Stimulated activated CD4-positive, alpha-beta T cell treated with anti-CD3 and anti-CD28 coated beads, Interleukin-4, amount 100 ng/mL, for 48 hours (primary cell): ENCODE results near the gene EXOC4.
"Not testable (repeated sequence)": the region's sequence is repeated elsewhere in the genome, so short reads cannot be mapped to it uniquely, and the experiment has no call there.

ENCODE experiments used
- DNase-seq, 2 donors: peaks; one replicate each; pipeline ENCODE4 v3.0.0-alpha.2; 2020; ENCODE audit warnings: low read depth in 2 of 2

The EXOC4 gene

DNA sequence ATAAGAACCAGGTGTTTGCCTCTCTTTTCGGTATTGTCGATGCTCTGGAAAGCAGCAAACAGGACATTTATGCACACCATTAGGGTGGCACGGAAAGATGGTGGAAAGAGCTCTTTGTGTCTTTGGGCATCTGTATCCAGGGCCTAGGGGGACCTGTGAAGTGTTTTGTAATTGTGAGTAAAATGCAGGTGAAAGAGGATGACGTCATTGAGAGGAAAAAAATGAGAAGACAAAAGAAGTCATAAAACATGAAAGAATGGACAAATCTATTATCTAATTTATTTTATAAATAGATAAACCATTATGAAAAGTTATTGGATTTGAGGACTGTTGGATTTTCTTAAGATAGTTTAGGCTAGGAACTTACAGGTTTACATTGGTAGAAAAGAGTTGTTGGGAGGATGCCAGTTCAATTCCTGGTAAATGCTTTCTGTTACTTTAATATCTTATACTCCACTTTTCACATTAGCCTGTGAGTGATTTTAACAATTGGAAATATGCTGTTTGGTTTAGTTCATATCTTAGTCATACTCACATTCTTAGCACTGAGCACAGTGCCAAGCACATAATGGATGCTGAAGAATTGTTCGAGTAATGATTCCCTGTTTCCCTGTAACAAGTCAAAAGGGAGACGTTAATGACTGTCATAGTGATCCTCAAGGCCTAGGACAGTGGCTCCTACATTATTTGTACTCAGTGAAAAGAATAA lies 62.6 kb downstream of the EXOC4 start:
- DNase-seq = no peak

DNA sequence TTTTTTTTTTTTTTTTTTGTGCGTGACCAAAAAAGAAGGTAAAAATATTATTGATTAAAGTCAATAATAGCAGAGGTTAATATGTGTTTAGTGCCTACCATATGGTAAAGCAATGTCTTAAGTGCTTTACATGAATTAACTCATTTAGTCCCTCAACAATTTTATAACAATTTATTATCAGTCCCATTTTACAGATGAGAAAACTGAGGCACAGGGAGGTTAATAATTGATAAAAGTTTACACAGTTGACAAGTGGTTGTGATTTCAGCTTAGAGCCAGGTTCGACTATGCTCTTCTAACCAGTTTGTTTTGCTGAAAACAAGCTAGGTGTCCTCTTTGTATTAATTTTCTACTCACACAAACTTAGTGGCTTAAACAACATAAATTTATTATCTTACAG lies 67.0 kb downstream of the EXOC4 start:
- DNase-seq = no peak

DNA sequence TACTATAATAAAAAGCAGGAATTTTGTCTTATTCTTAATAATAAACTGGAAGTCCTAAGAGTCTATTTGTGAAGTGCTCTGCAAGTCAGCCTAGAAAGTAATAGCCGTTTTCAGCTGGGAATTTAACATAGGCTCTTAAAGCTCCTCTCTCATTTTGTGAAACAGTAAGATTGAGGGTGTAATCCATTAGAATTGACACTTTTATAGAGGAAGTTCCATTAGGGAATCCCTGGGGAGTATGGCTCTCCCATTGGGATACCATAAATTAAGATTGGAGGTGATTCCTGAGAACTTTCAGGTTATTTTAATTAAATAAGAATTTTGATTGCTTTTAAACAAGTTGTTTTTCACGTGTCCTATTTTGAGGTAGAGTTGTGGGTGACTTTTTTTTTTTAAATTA lies 68.0 kb downstream of the EXOC4 start:
- DNase-seq = no peak

DNA sequence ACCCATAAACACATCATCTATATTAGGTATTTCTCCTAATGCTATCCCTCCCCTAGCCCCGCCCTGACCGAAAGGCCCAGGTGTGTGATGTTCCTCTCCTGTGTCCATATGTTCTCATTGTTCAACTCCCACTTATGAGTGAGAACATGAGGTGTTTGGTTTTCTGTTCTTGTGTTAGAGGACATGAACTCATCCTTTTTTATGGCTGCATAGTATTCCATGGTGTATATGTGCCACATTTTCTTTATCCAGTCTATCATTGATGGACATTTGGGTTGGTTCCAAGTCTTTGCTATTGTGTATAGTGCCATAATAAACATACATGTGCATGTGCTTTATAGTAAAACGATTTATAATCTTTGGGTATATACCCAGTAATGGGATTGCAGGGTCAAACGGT lies 68.5 kb downstream of the EXOC4 start:
- not testable (repeated sequence) for DNase-seq

DNA sequence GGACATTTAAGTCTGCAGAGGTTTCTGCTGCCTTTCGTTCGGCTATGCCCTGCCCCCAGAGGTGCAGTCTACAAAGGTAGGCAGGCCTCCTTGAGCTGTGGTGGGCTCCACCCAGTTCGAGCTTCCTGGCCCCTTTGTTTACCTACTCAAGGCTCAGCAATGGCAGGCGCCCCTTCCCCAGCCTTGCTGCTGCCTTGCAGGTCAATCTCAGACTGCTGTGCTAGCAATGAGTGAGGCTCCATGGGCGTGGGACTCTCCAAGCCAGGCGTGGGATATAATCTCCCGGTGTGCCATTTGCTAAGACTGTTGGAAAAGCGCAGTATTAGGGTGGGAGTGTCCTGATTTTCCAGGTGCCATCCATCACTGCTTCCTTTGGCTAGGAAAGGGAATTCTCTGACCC lies 73.9 kb downstream of the EXOC4 start:
- not testable (repeated sequence) for DNase-seq

DNA sequence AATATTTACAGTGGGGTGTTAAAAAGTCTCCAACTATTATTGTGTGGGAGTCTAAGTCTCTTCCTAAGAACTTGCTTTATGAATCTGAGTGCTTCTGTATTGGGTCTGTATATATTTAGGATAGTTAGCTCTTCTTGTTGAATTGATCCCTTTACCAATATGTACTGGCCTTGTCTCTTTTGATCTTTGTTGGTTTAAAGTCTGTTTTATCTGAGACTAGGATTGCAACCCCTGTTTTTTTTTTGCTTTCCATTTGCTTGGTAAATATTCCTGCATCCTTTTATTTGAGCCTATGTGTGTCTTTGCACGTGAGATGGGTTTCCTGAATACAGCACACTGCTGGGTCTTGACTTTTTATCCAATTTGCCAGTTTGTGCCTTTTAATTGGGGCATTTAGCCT lies 75.1 kb downstream of the EXOC4 start:
- DNase-seq = not testable (repeated sequence)

DNA sequence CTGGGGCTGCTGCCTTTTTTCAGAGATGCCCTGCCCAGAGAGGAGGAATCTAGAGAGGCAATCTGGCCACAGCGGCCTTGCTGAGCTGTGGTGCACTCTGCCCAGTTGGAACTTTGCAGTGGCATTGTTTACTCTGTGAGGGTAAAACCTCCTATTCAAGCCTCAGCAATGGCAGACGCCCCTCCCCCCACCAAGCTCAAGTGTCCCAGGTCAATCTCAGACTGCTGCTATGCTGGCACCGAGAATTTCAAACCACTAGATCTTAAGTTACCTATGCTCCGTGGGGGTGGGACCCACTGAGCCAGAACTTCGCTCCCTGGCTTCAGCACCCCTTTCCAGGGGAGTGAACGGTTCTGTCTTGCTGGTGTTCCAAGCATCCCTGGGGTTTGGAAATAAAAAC lies 77.2 kb downstream of the EXOC4 start:
- DNase-seq = no peak

DNA sequence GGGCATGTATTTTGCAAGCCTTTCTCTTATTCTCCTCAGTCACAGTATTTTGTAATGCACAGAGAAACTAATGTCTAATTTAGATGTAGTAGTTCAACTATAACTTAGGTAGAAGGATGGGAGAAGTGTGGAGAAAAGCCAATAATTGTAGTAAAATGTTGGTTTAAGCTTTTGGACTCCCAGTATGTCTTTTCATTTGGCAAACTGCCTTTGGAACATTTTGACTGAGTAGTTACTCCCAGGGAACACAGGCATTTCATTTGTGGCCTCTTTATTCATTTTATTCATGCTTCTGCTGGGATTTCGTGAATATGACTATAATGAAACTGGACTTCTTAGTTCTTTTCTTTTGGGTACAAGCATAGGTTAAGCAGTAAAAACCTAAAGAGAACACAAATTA lies 79.0 kb downstream of the EXOC4 start:
- no peak for DNase-seq

DNA sequence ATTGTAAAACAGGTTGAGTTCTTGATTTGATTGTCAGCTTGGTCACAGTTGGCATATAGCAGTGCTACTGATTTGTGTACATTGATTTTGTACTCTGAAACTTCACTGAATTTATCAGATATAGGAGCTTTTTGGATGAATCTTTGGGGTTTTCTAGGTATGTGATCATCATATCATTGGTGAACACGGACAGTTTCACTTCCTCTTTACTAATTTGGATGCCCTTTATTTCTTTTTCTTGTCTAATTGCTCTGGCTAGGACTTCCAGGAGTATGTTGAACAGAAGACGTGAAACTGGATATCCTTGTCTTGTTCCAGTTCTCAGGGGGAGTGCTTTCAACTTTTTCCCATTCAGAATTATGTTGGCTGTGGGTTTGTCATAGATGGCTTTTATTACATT lies 86.9 kb downstream of the EXOC4 start:
- no peak for DNase-seq

DNA sequence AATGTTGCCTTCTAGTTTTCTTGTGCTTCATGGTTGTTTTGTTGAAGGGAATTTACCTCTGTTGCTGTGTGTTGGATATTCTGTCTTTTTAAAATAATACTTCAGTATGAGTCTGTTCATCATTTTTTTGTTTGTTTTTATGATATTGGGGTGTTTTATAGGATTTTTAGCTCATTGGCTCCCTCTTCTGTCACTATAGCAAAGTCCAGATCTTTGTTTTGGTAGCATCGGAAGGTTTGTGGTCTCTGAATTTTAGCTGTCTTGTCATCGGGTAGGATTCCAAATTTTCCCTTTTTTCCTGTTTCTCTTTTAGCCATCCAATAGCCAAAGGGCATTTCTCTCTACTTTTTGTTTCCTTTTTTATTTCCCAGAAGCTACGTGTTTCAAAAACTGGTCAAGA lies 91.4 kb downstream of the EXOC4 start:
- no peak for DNase-seq

DNA sequence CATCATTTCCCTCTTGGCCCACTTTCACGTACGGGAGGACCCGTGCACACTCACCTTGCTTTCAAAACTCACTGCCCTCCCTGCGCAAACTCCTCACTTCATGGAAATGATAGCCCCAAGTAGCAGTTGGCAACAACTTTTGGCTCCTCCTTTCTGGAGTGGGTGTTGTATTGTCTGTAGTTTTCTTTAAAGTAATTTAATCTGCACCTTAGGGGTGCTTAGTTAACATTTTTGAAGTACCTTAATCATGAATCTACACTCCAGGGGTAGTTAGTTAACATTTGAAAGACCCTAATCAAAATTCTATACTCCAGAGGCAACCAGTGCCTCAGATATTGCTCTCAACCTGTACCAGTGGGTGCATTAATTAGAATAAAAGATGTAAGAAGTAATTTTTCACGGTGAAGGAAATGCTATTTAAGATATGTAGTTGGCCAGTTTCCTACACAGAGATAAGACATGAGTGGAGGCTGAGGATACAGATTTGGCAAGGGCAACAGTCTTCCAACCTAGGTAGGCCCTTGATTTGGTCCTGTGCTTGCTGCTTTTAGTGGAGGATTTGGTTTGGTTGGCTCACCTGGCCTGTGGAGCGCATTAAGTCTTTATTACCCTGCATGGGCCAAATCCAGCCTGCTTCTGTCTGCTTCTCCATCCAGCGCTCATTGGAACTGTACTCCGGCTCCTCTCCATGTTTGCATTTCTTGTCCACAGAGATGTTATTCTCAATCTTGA lies 93.0 kb downstream of the EXOC4 start:
- DNase-seq = no peak

DNA sequence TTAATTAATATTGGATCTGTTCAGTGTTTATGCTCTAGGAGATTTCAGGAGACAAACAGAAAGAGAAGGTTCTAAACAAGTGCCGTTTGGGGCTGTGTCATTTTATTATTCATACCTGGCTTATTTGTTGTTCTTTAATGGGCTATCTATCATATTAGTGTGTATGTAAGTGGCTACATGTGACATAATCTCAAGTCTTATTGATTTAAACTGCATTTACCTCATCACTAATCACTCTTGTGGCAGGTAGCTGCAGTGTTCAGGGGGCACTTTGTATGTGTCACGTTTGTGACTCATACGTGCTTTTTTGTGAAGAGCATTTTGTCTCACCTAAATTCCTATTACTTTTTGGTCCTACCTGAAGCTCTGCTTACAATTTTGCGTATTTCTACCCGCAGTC lies 95.4 kb downstream of the EXOC4 start:
- no peak for DNase-seq

DNA sequence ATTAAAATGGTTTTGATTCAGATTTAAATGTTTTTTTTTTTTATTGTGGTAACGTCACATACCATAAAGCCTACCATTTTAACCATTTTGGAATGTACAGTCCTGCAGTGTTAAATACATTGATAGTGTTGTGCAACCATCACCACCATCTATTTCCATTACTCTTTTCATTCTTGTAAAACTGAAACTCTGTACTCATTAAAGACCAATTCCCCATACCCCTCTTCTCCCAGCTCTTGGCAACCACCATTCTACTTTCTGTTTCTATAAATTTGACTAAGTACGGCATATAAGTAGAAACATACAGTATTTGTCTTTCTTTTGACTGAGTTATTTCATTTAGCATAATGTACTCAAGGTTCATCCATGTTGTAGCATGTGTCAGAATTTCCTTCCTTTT lies 96.2 kb downstream of the EXOC4 start:
- no peak for DNase-seq

DNA sequence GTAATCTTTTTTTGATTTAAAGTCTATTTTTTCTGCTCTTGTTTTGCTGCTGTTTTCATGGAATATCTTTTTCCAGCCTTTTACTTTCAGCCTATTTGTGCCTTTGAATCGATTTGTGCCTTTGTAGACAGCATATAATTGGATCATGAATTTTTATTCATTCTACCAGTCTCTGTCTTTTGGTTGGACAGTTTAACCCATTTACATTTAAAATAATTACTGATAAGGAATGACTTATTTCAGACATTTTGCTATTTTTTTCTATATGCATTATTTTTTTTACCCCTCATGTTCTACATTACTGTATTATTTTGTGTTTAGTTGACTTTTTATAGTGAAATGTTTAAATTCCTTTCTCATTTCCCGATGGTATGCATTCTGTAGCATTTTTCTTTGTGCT lies 99.6 kb downstream of the EXOC4 start:
- no peak for DNase-seq

DNA sequence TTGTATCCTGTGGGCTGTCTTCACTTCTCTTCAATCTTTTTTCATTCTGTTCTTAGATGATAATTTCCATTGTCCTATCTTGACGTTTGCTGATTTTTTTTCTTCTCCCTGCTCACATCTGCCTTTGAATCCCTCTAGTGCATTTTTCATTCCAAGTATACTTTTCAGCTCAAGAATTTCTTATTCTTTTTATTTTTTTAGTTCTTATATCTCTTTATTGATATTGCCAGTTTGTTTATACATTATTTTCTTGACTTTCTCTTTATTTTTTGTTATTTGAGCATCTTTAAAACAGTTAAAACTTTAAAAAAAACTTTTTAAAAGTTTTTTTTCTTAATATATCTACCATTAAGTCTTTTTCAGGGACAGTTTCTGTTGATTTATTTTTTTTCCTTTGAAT lies 100.9 kb downstream of the EXOC4 start:
- no peak for DNase-seq

DNA sequence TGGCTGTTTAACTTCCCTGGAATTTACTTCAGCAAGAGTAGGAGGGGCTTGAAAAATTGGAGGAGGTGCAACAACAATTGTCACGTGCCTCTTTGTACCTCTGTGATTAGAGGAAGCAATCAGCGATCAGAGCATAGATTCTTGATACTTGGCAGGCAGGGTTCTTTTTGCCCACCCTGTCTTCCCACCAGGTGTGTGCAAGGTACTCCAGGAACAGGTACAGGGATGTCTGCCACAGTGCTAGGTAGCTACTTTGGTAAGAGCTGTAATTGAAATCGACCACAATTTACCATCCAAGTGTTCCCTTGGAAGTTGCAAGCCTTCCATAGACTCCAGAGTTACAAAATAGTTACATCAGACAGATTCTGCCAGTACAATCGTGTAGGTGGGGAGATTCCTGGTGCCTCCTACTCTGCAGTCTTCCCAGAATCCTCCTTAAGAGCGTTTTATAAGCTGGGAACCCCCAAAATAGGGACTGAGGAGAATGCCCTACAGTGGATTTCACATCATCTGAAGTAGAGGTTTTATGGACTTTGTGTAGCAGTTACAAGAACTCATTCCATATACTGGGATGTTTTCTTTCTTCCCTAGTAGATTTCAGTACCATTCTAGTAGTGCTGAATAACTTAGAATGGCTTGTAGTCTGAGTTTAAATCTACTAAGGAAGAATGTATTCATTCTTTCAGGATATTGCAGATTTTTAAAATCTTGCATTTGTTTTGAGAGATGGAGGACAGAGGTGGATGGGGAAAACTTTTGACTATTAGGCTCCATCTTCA lies 101.9 kb downstream of the EXOC4 start:
- DNase-seq = no peak

DNA sequence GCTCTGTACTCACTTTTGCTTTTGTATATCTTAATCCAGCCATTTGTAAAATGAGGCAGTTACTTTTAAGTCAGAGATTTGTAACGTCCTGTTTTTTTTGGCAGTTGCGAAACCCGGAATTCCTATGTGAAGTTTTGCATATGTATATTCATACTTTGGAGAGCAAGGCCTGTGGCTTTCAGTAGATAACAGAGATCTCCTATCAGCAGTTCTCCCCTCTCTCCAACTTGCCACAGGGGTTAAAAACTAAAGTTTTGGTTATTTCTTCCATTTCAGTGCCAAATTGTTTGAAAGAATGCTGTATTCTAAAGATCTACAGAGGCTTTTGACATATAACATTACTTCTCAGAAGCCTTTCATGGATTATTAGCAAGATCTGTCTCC lies 102.4 kb downstream of the EXOC4 start:
- DNase-seq = no peak

DNA sequence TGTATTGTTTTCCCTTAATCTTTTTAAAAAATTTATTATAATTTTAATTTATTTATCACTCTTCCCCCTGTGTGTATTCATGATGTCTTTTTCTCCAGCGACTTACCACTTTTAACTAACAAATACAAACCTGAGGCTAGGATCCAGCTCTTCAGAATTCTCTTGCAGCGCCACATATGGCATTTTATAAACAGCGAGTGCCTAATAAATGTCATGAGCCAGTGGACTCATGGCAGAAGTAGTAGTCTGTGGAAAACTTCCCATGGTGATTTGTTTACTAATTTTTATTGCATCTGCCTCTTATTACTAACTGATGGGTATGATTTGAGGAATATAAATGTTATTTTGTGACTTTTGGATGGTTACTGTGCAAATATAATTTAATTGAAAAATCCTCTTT lies 102.9 kb downstream of the EXOC4 start:
- DNase-seq = no peak

DNA sequence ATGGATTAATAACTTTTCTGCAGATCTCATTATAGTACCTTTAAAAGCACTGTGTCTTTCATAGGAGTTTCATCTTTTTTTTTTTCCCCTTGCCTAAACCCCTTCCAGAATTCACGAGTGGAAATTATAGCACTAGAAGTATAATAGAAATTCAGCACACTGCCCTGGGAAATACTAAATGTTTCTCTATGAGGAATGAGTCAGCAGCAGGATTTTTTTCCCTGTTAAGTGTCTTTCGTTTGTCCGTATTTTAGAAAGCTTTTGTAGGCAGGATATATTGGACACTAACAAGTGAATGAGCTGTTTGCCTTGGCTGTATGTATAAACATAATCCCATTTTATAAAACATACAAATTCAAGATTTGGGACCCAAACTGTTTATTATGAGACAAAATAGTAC lies 105.8 kb downstream of the EXOC4 start:
- DNase-seq = no peak

DNA sequence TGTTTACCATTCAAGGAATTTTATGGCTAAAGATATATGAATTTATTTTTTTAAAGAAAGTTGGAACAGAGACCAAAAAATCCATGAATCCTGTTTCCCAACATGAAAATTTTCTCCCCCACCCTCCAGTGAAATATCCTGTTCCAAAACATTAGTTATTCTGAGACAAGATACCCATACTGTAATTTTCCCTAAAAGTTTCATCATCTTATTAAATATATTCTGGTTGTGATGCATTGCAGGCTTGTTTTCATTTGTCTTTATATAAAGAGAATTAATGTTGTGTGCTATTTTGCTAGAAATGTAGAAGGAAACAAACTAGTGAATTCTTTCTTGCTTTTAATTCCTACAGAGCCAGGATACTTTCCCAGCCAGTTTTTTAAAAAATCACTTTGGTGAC lies 106.6 kb downstream of the EXOC4 start:
- DNase-seq = no peak

DNA sequence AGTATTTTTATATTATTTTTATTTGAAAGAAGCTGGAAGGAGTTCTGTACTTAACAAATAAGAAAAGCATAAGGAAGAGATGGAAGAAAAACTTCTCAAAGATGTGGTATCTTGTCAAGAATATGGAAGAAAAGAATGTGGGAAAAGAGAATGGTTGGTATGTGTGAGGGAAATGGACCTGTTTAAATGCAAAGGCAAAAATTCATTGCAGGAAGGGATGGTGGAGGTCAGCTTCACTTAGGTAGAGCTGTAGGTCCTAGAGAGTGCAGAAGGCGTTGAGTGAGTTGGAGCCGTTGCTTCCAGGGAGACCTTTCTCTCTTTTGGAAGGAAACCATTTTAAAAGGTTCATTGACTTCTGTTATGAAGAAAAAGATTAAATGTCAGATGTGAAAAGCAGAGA lies 107.3 kb downstream of the EXOC4 start:
- DNase-seq = no peak

DNA sequence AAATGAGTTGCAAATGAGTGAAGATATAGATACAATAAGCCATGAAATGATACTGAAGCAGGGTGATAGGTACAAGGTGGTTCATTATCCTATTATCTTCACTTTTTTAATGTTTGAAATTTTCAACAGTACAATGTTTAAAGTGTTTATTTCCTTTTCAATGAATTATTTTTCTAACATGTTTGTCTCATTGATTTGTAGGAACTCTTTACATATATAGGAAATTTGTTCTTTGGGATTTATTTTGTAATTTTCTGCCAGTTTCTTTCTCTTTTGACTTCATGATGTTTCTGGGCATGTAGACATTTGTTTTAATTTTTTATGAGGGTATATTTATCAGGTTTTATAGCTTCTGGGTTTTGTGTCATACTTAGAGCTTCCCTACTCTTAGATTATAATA lies 108.9 kb downstream of the EXOC4 start:
- no peak for DNase-seq
